SK-N-SH treated with all-trans-retinoic acid at 6 μM for 48 hours (cell line): ENCODE data around the gene ITK.

Source experiments
- ATAC-seq: fragments of 200-7000 bp; cut with Tn5 transposase; 3 replicates; pipeline ENCODE4 v1.9.1; 2020; ENCODE audit warnings: mild to moderate bottlenecking, moderate library complexity
- ARNTL ChIP-seq: fragments of 450-650 bp; formaldehyde crosslinking; IDR thresholded peaks from 2 replicates; pipeline ENCODE4 v1.5.0; 2020; ENCODE audit warnings: low read depth, mild to moderate bottlenecking, moderate library complexity, borderline replicate concordance
- BACH2 ChIP-seq: fragments of 250-450 bp; sonication (Bioruptor Pico); IDR thresholded peaks from 2 replicates; pipeline ENCODE4 v1.9.0; 2021; ENCODE audit warnings: mild to moderate bottlenecking, borderline replicate concordance
- CSDC2 ChIP-seq: fragments of 250-450 bp; sonication (Bioruptor Pico); IDR thresholded peaks from 2 replicates; pipeline ENCODE4 v1.5.0; 2020; ENCODE audit warnings: mild to moderate bottlenecking, moderate library complexity
- ESRRG ChIP-seq: fragments of 250-450 bp; sonication (Bioruptor Pico); IDR thresholded peaks from 2 replicates; pipeline ENCODE4 v1.6.1; 2021; ENCODE audit warnings: mild to moderate bottlenecking
- GLIS3 ChIP-seq: fragments of 250-450 bp; sonication (Bioruptor Pico); IDR thresholded peaks from 2 replicates; pipeline ENCODE4 v1.5.0; 2020; ENCODE audit warnings: mild to moderate bottlenecking, moderate library complexity
- ISL1 ChIP-seq: fragments of 250-450 bp; sonication (Bioruptor Pico); IDR thresholded peaks from 2 replicates; pipeline ENCODE4 v2.1.2; 2022; ENCODE audit warnings: mild to moderate bottlenecking, moderate library complexity
- OSR1 ChIP-seq: fragments of 250-450 bp; sonication (Bioruptor Pico); IDR thresholded peaks from 2 replicates; pipeline ENCODE4 v1.8.0; 2022; ENCODE audit warnings: moderate library complexity, mild to moderate bottlenecking, inconsistent platforms
- PPARA ChIP-seq: fragments of 250-450 bp; sonication (Bioruptor Pico); IDR thresholded peaks from 2 replicates; pipeline ENCODE4 v1.5.0; 2020; ENCODE audit warnings: mild to moderate bottlenecking, borderline replicate concordance
- RARB ChIP-seq: fragments of 250-450 bp; sonication (Bioruptor Pico); IDR thresholded peaks from 2 replicates; pipeline ENCODE4 v1.8.0; 2021; ENCODE audit warnings: mild to moderate bottlenecking, moderate library complexity
- SNAI2 ChIP-seq: fragments of 250-450 bp; sonication (Bioruptor Pico); IDR thresholded peaks from 2 replicates; pipeline ENCODE4 v1.5.0; 2020; ENCODE audit warnings: mild to moderate bottlenecking, moderate library complexity
- TCF4 ChIP-seq: fragments of 250-450 bp; sonication (Bioruptor Pico); IDR thresholded peaks from 2 replicates; pipeline ENCODE4 v1.8.0; 2021; ENCODE audit warnings: mild to moderate bottlenecking, moderate library complexity, borderline replicate concordance
- ZC3H10 ChIP-seq: fragments of 250-450 bp; sonication (Bioruptor Pico); IDR thresholded peaks from 2 replicates; pipeline ENCODE4 v1.5.1; 2021; ENCODE audit warnings: mild to moderate bottlenecking, moderate library complexity
- ZFP3 ChIP-seq: fragments of 250-450 bp; sonication (Bioruptor Pico); IDR thresholded peaks from 2 replicates; pipeline ENCODE4 v1.5.0; 2020; ENCODE audit warnings: mild to moderate bottlenecking, moderate library complexity
- ZFP30 ChIP-seq: fragments of 450-650 bp; formaldehyde crosslinking; IDR thresholded peaks from 2 replicates; pipeline ENCODE4 v1.5.0; 2022; ENCODE audit warnings: mild to moderate bottlenecking, moderate library complexity
- ZNF565 ChIP-seq: fragments of 450-650 bp; formaldehyde crosslinking; conservative IDR thresholded peaks from 2 replicates; pipeline ENCODE4 v1.5.0; 2020; ENCODE audit warnings: low read depth, mild to moderate bottlenecking, moderate library complexity
- ZNF70 ChIP-seq: fragments of 450-650 bp; formaldehyde crosslinking; IDR thresholded peaks from 2 replicates; pipeline ENCODE4 v1.5.0; 2020; ENCODE audit warnings: mild to moderate bottlenecking, moderate library complexity
- ZNF8 ChIP-seq: fragments of 450-650 bp; formaldehyde crosslinking; IDR thresholded peaks from 2 replicates; pipeline ENCODE4 v1.5.0; 2020; ENCODE audit warnings: mild to moderate bottlenecking, moderate library complexity
- TF ChIP-seq, protein P1 (sequence below): fragments of 250-450 bp; sonication (Bioruptor Pico); IDR thresholded peaks from 2 replicates; pipeline ENCODE4 v1.5.1; 2021; ENCODE audit warnings: mild to moderate bottlenecking, moderate library complexity
- TF ChIP-seq, protein P2 (sequence below): fragments of 250-450 bp; sonication (Bioruptor Pico); IDR thresholded peaks from 2 replicates; pipeline ENCODE4 v1.5.1; 2020; ENCODE audit warnings: low read depth, mild to moderate bottlenecking, moderate library complexity
- TF ChIP-seq, protein P3 (sequence below): fragments of 250-450 bp; sonication (Bioruptor Pico); IDR thresholded peaks from 2 replicates; pipeline ENCODE4 v1.8.0; 2020; ENCODE audit warnings: mild to moderate bottlenecking, moderate library complexity, borderline replicate concordance
- TF ChIP-seq, protein P4 (sequence below): fragments of 250-450 bp; sonication (Bioruptor Pico); IDR thresholded peaks from 2 replicates; pipeline ENCODE4 v1.8.0; 2021; ENCODE audit warnings: low read depth, mild to moderate bottlenecking, moderate library complexity, borderline replicate concordance

The ITK gene

DNA sequence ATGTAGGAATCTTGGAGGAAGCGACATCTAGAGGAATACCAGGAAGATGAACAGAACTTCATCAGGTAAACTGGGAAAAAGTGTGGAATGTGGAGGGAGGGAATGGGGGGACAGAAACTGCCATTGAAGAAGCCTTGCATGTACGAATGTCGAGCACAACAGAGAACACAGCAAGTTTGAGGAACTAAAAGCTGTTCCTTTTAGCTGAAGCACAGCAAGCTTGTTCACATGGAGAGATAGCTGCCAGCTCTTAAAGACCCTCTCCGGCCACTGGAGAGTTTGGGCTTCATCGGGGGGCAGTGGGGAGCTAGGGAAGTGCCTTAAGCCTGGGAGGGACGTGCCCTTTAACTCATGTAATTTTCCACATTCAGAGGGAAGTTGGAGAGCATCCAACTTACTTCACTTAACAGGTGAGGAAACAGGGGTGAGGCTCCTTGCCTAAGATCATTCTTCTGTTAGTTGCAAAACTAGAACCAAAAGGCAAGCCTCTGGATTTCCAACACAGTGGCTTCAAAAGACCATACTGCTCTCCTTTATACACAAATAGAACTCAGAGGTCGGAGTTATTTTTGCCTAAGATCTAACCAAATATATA lies 83.0 kb downstream of the ITK start:
- no peak for ATAC-seq
- TF ChIP-seq TCF4 (CRISPR knock-in tag), result no peak
- TF ChIP-seq GLIS3, result no peak
- TF ChIP-seq, protein P1, sequence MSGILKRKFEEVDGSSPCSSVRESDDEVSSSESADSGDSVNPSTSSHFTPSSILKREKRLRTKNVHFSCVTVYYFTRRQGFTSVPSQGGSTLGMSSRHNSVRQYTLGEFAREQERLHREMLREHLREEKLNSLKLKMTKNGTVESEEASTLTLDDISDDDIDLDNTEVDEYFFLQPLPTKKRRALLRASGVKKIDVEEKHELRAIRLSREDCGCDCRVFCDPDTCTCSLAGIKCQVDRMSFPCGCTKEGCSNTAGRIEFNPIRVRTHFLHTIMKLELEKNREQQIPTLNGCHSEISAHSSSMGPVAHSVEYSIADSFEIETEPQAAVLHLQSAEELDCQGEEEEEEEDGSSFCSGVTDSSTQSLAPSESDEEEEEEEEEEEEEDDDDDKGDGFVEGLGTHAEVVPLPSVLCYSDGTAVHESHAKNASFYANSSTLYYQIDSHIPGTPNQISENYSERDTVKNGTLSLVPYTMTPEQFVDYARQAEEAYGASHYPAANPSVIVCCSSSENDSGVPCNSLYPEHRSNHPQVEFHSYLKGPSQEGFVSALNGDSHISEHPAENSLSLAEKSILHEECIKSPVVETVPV (CRISPR knock-in tag), result no peak
- TF ChIP-seq ZFP3 (CRISPR knock-in tag), result no peak
- TF ChIP-seq ZNF70 (CRISPR knock-in tag), result no peak
- no peak for TF ChIP-seq OSR1 (CRISPR knock-in tag)
- TF ChIP-seq ZC3H10 (CRISPR knock-in tag), result no peak
- no peak for TF ChIP-seq ESRRG
- no peak for TF ChIP-seq PPARA (CRISPR knock-in tag)
- no peak for TF ChIP-seq RARB

DNA sequence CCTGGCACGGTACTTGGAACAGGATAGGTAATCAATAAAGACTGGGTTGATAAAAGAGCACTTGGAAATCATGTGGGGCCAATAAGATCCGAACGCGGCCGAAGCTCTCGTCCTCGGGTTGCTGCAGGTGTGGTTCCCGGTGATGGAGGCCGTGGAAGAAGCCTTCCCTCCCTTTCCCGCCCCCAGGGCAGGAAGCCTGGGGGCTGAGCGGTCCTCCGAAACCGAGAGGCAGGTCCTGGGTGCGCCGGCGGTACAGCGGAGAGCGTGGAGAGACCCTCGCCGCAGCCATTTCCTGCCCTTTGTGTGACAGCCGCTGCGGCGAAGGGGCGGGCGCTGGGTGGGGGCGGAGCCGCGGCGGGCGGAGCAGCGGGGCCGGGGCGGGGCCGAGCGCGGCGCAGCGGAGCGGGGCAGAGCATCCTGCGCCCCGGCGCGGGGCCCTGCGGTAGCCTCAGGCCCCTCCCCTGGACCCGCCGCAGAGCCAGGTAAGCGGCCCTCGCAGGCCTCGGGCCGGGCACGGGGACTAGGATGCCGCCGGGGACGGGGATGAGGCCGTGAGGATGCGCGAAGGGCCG lies 85.2 kb downstream of the ITK start, which contains the start of gene CYFIP2:
Gene CYFIP2, plus strand, starts transcription at position 410 of the 572 bp plus-strand sequence. CDS start 19,239 bp downstream, outside the sequence.
- peak; percentile 94 for ATAC-seq
- no peak for TF ChIP-seq ZNF8 (CRISPR knock-in tag)
- TF ChIP-seq ESRRG, result no peak
- TF ChIP-seq BACH2 (CRISPR knock-in tag), result no peak
- no peak for TF ChIP-seq CSDC2
- TF ChIP-seq ZNF70 (CRISPR knock-in tag), result no peak
- TF ChIP-seq, protein P2, sequence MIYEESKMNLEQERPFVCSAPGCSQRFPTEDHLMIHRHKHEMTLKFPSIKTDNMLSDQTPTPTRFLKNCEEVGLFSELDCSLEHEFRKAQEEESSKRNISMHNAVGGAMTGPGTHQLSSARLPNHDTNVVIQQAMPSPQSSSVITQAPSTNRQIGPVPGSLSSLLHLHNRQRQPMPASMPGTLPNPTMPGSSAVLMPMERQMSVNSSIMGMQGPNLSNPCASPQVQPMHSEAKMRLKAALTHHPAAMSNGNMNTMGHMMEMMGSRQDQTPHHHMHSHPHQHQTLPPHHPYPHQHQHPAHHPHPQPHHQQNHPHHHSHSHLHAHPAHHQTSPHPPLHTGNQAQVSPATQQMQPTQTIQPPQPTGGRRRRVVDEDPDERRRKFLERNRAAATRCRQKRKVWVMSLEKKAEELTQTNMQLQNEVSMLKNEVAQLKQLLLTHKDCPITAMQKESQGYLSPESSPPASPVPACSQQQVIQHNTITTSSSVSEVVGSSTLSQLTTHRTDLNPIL, result no peak
- no peak for TF ChIP-seq ZFP3 (CRISPR knock-in tag)
- no peak for TF ChIP-seq ZFP30 (CRISPR knock-in tag)
- TF ChIP-seq ISL1, result no peak

DNA sequence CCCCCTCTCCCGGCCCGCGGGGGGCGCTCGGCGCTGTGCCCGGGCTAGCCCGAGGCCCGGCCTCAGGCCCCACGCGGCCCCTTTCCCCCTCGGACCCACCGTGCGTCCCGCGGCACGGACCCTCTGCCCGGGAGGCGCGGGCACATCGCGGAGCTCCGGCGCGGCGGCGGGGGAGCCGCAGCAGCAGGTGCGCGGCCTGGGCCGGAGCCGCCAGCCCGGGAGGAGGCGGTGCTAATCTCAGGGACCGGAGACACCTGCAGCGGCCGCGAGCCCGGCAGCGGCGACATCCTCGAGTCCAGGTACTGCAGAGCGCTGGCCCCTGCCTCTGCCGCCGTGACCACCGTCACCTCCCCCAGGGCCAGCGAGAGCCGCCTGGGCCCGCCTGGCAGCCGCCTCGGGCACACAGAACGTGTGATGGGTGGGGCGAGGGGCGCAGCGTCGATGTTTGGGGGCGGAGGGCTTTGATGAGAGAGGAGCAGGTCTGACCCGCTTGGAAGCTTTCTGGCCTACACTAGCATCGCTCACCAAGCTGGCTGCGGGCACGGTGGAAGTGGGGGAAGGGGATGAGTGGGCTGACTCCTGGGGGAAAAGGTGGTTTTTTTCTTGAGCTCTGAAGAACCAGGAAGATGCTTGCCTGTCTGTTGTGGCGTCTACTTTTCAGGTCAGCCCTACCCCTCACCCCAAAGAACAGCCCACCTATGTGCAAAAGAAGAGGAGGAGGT lies 85.8 kb downstream of the ITK start:
- ATAC-seq, result peak; percentile 63
- TF ChIP-seq, protein P2, result no peak
- TF ChIP-seq ZNF8 (CRISPR knock-in tag) (no peak), OSR1 (CRISPR knock-in tag) (no peak), CSDC2 (no peak), ESRRG (no peak), BACH2 (CRISPR knock-in tag) (no peak), RARB (no peak), SNAI2 (CRISPR knock-in tag) (no peak), GLIS3 (no peak), ZNF70 (CRISPR knock-in tag) (no peak), ZC3H10 (CRISPR knock-in tag) (no peak), PPARA (CRISPR knock-in tag) (no peak), TCF4 (CRISPR knock-in tag) (no peak), ZFP3 (CRISPR knock-in tag) (no peak), ARNTL (CRISPR knock-in tag) (no peak), ZNF565 (CRISPR knock-in tag) (no peak)
- TF ChIP-seq, protein P3, sequence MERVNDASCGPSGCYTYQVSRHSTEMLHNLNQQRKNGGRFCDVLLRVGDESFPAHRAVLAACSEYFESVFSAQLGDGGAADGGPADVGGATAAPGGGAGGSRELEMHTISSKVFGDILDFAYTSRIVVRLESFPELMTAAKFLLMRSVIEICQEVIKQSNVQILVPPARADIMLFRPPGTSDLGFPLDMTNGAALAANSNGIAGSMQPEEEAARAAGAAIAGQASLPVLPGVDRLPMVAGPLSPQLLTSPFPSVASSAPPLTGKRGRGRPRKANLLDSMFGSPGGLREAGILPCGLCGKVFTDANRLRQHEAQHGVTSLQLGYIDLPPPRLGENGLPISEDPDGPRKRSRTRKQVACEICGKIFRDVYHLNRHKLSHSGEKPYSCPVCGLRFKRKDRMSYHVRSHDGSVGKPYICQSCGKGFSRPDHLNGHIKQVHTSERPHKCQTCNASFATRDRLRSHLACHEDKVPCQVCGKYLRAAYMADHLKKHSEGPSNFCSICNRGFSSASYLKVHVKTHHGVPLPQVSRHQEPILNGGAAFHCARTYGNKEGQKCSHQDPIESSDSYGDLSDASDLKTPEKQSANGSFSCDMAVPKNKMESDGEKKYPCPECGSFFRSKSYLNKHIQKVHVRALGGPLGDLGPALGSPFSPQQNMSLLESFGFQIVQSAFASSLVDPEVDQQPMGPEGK (CRISPR knock-in tag), result no peak
- TF ChIP-seq, protein P4, sequence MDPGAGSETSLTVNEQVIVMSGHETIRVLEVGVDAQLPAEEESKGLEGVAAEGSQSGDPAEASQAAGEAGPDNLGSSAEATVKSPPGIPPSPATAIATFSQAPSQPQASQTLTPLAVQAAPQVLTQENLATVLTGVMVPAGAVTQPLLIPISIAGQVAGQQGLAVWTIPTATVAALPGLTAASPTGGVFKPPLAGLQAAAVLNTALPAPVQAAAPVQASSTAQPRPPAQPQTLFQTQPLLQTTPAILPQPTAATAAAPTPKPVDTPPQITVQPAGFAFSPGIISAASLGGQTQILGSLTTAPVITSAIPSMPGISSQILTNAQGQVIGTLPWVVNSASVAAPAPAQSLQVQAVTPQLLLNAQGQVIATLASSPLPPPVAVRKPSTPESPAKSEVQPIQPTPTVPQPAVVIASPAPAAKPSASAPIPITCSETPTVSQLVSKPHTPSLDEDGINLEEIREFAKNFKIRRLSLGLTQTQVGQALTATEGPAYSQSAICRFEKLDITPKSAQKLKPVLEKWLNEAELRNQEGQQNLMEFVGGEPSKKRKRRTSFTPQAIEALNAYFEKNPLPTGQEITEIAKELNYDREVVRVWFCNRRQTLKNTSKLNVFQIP (CRISPR knock-in tag), result no peak
- TF ChIP-seq, protein P1 (CRISPR knock-in tag), result no peak
